ENCODE data around the gene MLX. TPM values are rescaled to one million over a fixed set of nuclear protein-coding genes. Genes with fewer than 3 reads are reported as not detected.

Gene MLX
- total RNA-seq (10 to 100 TPM; 46.9 to 63.8 (median 54.2) TPM), polyA plus RNA-seq (65.0 TPM)
- long read RNA-seq, donor 1, transcript MLX-203 (8 exons, 2,428 nt) = major isoform, 107 of 166 reads
- long read RNA-seq, donor 1, transcript MLX-201 (8 exons, 2,586 nt) = minor isoform, 17 of 166 reads
- long read RNA-seq, donor 1, transcript MLX-202 (7 exons, 2,334 nt) = minor isoform, 18 of 166 reads
- long read RNA-seq, donor 1, partial matches to known transcripts = 12 of 166 reads
- long read RNA-seq, donor 1, other reads (novel, unspliced or antisense) = 11 of 166 reads
- long read RNA-seq, donor 2, transcript MLX-201 (8 exons, 2,586 nt) = minor isoform, 7 of 89 reads
- long read RNA-seq, donor 2, transcript MLX-203 (8 exons, 2,428 nt) = major isoform, 64 of 89 reads
- long read RNA-seq, donor 2, transcript MLX-202 (7 exons, 2,334 nt) = minor isoform, 7 of 89 reads
- long read RNA-seq, donor 2, partial matches to known transcripts = 2 of 89 reads
- long read RNA-seq, donor 2, other reads (novel, unspliced or antisense) = 9 of 89 reads
- long read RNA-seq, donor 3, transcript MLX-203 (8 exons, 2,428 nt) = major isoform, 149 of 276 reads
- long read RNA-seq, donor 3, transcript MLX-201 (8 exons, 2,586 nt) = minor isoform, 26 of 276 reads
- long read RNA-seq, donor 3, transcript MLX-202 (7 exons, 2,334 nt) = minor isoform, 53 of 276 reads
- long read RNA-seq, donor 3, partial matches to known transcripts = 7 of 276 reads
- long read RNA-seq, donor 3, other reads (novel, unspliced or antisense) = 41 of 276 reads
- long read RNA-seq, donor 4, transcript MLX-203 (8 exons, 2,428 nt) = major isoform, 64 of 101 reads
- long read RNA-seq, donor 4, transcript MLX-201 (8 exons, 2,586 nt) = minor isoform, 10 of 101 reads
- long read RNA-seq, donor 4, transcript MLX-202 (7 exons, 2,334 nt) = minor isoform, 9 of 101 reads
- long read RNA-seq, donor 4, partial matches to known transcripts = 5 of 101 reads
- long read RNA-seq, donor 4, other reads (novel, unspliced or antisense) = 13 of 101 reads

GRCh38 chr17:42566883-42567573, at the start of gene MLX:
MLX (plus strand) TSS chr17:42567100; CDS start chr17:42567125, 25 bp downstream.
- H3K4me1 ChIP-seq (ENCODE audit: control insufficient read depth, insufficient read depth, low read length) = peaks cover 7% of the 10 kb centered on the region
- DNase-seq = peak; percentile 97 to 99 (median 99)
- intact Hi-C loops (cut with DNase I) = no loop called here

GRCh38 chr17:42517516-42517915, 49.4 kb upstream of the MLX start:
- Histone ChIP-seq H3K27ac (ENCODE audit: low read length) (peak overlapping the region; percentile 99), H3K4me1 (ENCODE audit: control insufficient read depth, insufficient read depth, low read length) (peaks cover 50% of the 10 kb centered on the region), H3K4me3 (ENCODE audit: low read length) (no peak overlapping the region), H3K9me3 (ENCODE audit: control insufficient read depth, low read length) (no peaks in the 10 kb centered on the region), H3K27me3 (ENCODE audit: control insufficient read depth, insufficient read depth) (no peaks in the 10 kb centered on the region)
- 11% methylated on average over 9 of the region's 9 CpGs for WGBS
- intact Hi-C loops (cut with DNase I) = loop anchor here (5.0 to 10.0 kb wide), 3 partner anchors 93 to 195 kb away; partner anchors contain the start of gene CAVIN1 (in 2 of the 4)
- DNase-seq (peak; percentile 87 to 96 (median 96)), ATAC-seq (peak; percentile 60 to 62)

More at GRCh38 chr17:42566883-42567573, at the start of gene MLX:
- under 1% methylated on average over 72 of the region's 72 CpGs for WGBS
- peak within 1 kb of the TSS; percentile 87 for H3K4me3 ChIP-seq (ENCODE audit: low read length)
- peak; percentile 85 to 87 for ATAC-seq
- peak within 1 kb of the TSS; percentile 91 for H3K27ac ChIP-seq (ENCODE audit: low read length)
- H3K27me3 ChIP-seq (ENCODE audit: control insufficient read depth, insufficient read depth) = no peaks in the 10 kb centered on the region
- H3K9me3 ChIP-seq (ENCODE audit: control insufficient read depth, low read length) = no peaks in the 10 kb centered on the region

- peak; percentile 88 to 90 (median 90) for DNase-seq
- peak; percentile 52 to 69 for ATAC-seq
- Histone ChIP-seq H3K9me3 (ENCODE audit: control insufficient read depth, low read length) (no peaks in the 10 kb centered on the region), H3K4me1 (ENCODE audit: control insufficient read depth, insufficient read depth, low read length) (peaks cover 50% of the 10 kb centered on the region), H3K27ac (ENCODE audit: low read length) (peak overlapping the region; percentile 99), H3K27me3 (ENCODE audit: control insufficient read depth, insufficient read depth) (no peaks in the 10 kb centered on the region), H3K4me3 (ENCODE audit: low read length) (no peak overlapping the region)
- 29% methylated on average over 9 of the region's 9 CpGs for WGBS
- intact Hi-C loops (cut with DNase I) = loop anchor here (5.0 to 10.0 kb wide), 3 partner anchors 93 to 196 kb away; partner anchors contain the start of gene CAVIN1 (in 2 of the 4)
Measured at GRCh38 chr17:42518046-42518754, 48.7 kb upstream of the MLX start.

- Histone ChIP-seq H3K27me3 (ENCODE audit: control insufficient read depth, insufficient read depth) (no peaks in the 10 kb centered on the region), H3K27ac (ENCODE audit: low read length) (peak overlapping the region; percentile 99), H3K4me1 (ENCODE audit: control insufficient read depth, insufficient read depth, low read length) (peaks cover 44% of the 10 kb centered on the region), H3K4me3 (ENCODE audit: low read length) (no peak overlapping the region), H3K9me3 (ENCODE audit: control insufficient read depth, low read length) (no peaks in the 10 kb centered on the region)
- DNase-seq (peak; percentile 78 to 89 (median 83)), ATAC-seq (peak; percentile 27 to 66)
- WGBS = 12% methylated on average over 6 of the region's 6 CpGs
- intact Hi-C loops (cut with DNase I) = loop anchor here (5.0 to 10.0 kb wide), 3 partner anchors 94 to 197 kb away; partner anchors contain the start of gene CAVIN1 (in 2 of the 4)
Measured at GRCh38 chr17:42518755-42519545, 48.0 kb upstream of the MLX start.

- ATAC-seq = peak; percentile 77 to 79
- Histone ChIP-seq H3K9me3 (ENCODE audit: control insufficient read depth, low read length) (no peaks in the 10 kb centered on the region), H3K27me3 (ENCODE audit: control insufficient read depth, insufficient read depth) (no peaks in the 10 kb centered on the region), H3K4me3 (ENCODE audit: low read length) (no peak overlapping the region), H3K27ac (ENCODE audit: low read length) (peak overlapping the region; percentile 99), H3K4me1 (ENCODE audit: control insufficient read depth, insufficient read depth, low read length) (peaks cover 43% of the 10 kb centered on the region)
- WGBS = 19% methylated on average over 12 of the region's 12 CpGs
- intact Hi-C loops (cut with DNase I) = loop anchor here (5.0 to 10.0 kb wide), 4 partner anchors 85 to 198 kb away; partner anchors contain the start of gene CAVIN1 (in 2 of the 4)
- peak; percentile 92 to 97 (median 94) for DNase-seq
Measured at GRCh38 chr17:42519546-42520491, 47.1 kb upstream of the MLX start.

GRCh38 chr17:42520540-42520951, 46.4 kb upstream of the MLX start:
- Histone ChIP-seq H3K9me3 (ENCODE audit: control insufficient read depth, low read length) (no peaks in the 10 kb centered on the region), H3K4me1 (ENCODE audit: control insufficient read depth, insufficient read depth, low read length) (peaks cover 43% of the 10 kb centered on the region), H3K27ac (ENCODE audit: low read length) (peak overlapping the region; percentile 99), H3K27me3 (ENCODE audit: control insufficient read depth, insufficient read depth) (no peaks in the 10 kb centered on the region), H3K4me3 (ENCODE audit: low read length) (no peak overlapping the region)
- ATAC-seq = no peak
- intact Hi-C loops (cut with DNase I) = loop anchor here in 1 of 4 donors (10.0 kb wide), 1 partner anchor 86 kb away; no protein-coding TSS in a partner anchor
- peak in 2 of 3 donors; percentile 70 to 78 for DNase-seq
- WGBS = 33% methylated on average over 9 of the region's 9 CpGs

- DNase-seq (peak in 1 of 3 donors; percentile 23), ATAC-seq (no peak)
- peak overlapping the region; percentile 99 for H3K27ac ChIP-seq (ENCODE audit: low read length)
- H3K9me3 ChIP-seq (ENCODE audit: control insufficient read depth, low read length) = no peaks in the 10 kb centered on the region
- intact Hi-C loops (cut with DNase I) = loop anchor here in 1 of 4 donors (10.0 kb wide), 1 partner anchor 86 kb away; no protein-coding TSS in a partner anchor
- H3K4me1 ChIP-seq (ENCODE audit: control insufficient read depth, insufficient read depth, low read length) = peaks cover 43% of the 10 kb centered on the region
- H3K27me3 ChIP-seq (ENCODE audit: control insufficient read depth, insufficient read depth) = no peaks in the 10 kb centered on the region
- 47% methylated on average over 8 of the region's 8 CpGs for WGBS
- no peak overlapping the region for H3K4me3 ChIP-seq (ENCODE audit: low read length)
Measured at GRCh38 chr17:42521036-42521435, 45.9 kb upstream of the MLX start.

- Histone ChIP-seq H3K4me1 (ENCODE audit: control insufficient read depth, insufficient read depth, low read length) (peaks cover 36% of the 10 kb centered on the region), H3K27me3 (ENCODE audit: control insufficient read depth, insufficient read depth) (no peaks in the 10 kb centered on the region), H3K9me3 (ENCODE audit: control insufficient read depth, low read length) (no peaks in the 10 kb centered on the region), H3K27ac (ENCODE audit: low read length) (peak overlapping the region; percentile 99), H3K4me3 (ENCODE audit: low read length) (no peak overlapping the region)
- ATAC-seq (peak in 1 of 2 donors; percentile 10), DNase-seq (peak; percentile 70 to 85 (median 78))
- WGBS = 43% methylated on average over 11 of the region's 11 CpGs
- intact Hi-C loops (cut with DNase I) = loop anchor here in 1 of 4 donors (10.0 kb wide), 1 partner anchor 87 kb away; no protein-coding TSS in a partner anchor
Measured at GRCh38 chr17:42521666-42522262, 45.1 kb upstream of the MLX start.

Measured in right cardiac atrium (tissue), 5 donors.